WI38 (cell line): ENCODE data around the gene C12orf57.
A peak's percentile ranks its signal among the peaks of the same experiment; 100 is the strongest.

Experiments used
- H3K4me3 ChIP-seq: 2 replicates; pipeline ENCODE4 v1.5.1; 2011; ENCODE audit warnings: low read depth, mild to moderate bottlenecking, control low read depth, low read length
- CTCF ChIP-seq: IDR thresholded peaks from 2 replicates; pipeline ENCODE4 v1.5.1; 2012; ENCODE audit warnings: low read depth, mild to moderate bottlenecking, control low read depth, low read length

Gene C12orf57

DNA sequence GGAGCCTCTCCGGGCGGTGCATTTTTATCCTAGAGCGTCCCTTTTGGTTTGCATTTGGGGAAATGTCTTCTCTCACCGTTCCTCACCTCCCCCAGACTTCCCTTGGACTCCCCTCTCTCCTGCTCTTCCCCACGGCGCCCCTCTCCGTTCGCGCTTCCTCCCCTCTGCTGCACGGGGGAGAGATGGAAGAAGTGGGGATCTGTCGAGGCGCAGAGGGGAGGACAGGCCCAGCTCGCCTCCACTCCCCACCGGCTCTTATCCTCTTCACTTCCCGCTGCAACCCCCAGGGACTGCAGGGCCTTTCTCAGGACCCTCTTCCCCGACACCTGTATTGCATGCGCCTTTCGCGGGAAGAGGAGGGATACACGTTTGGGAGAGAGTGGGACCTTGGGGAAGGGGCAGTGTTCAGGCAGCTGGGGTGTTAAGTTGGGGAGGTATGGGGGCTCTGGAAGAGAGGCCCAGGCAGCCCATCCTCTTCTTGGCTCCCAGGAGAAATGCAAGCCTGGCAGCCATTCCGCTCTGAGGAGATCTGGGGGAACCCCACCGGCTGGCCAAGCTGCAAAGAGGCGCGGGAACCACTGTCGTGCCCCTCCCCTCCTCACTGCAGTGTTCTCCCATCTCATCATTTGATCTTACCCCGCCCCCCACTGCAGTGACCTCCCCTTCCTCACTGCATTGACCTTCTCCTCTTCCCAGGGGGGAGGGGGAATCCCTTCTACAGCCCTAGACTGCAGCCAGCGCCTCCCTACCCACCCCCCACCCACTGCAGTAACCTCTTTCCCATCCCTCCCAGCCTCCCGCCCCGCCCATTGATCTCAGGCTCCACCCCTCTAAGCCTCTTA, 28.7 kb upstream of the C12orf57 start:
- H3K4me3 ChIP-seq = peak overlapping the region; percentile 78
- no peak for TF ChIP-seq CTCF

DNA sequence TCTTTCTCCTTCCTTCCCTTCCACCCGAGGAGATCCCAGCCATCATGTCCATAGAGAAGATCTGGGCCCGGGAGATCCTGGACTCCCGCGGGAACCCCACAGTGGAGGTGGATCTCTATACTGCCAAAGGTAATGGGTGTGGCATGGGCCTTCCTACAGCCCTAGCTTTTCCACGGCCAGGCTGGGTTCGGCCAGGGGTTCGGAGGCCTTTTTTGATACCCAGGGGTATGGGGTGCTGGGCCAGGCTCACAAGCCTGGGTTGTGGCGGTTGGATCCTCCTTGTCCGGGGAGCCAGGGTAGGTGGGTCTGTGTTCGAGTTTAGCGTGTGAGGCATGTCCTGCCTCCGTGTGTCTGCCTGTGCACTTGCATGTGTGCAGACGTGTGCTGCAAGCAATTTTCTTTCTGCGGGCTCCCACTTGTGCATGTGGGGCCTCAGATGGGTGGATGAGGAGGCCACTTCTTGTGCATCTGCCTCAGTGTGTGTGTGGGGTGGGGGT, 28.0 kb upstream of the C12orf57 start:
- TF ChIP-seq CTCF = no peak
- peak overlapping the region; percentile 78; the same call in 1 of the 2 replicates for H3K4me3 ChIP-seq

DNA sequence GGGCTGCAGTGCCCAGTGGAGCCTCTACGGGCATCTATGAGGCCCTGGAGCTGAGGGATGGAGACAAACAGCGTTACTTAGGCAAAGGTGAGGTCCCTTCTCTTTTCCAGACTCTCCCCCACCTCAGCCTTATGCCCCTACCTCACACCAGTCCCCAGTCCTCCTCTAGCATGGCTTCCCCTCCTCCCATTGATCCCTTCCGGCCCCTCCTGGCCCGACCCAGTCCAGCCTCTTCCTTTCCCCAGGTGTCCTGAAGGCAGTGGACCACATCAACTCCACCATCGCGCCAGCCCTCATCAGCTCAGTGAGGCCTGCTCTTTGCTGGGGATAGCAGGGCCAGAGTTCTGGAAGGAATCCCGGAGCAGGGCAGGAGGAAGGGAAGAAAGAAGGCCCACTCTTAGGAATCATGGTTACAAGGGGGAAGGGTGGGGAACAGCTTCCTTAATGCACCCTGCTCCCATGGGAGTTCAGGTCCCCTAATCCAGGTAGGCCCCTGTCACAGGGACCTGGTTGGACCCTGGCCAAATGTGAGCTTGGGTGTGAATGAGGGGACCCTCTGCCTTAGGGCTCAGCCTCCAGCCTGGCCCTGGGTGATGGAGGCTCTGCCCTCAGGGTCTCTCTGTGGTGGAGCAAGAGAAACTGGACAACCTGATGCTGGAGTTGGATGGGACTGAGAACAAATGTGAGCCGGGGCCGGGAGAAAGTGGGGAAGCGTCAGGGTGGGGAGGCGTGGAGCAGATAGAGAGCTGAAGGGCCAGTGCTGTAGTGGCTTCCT, 27.2 kb upstream of the C12orf57 start:
- TF ChIP-seq CTCF = no peak
- no peak overlapping the region for H3K4me3 ChIP-seq

- TF ChIP-seq CTCF = no peak
- H3K4me3 ChIP-seq = no peak overlapping the region
Measured at GRCh38 chr12:6917491-6918231, 26.2 kb upstream of the C12orf57 start.

- TF ChIP-seq CTCF = no peak
- no peak overlapping the region for H3K4me3 ChIP-seq
Measured at GRCh38 chr12:6919588-6919987, 24.2 kb upstream of the C12orf57 start.

DNA sequence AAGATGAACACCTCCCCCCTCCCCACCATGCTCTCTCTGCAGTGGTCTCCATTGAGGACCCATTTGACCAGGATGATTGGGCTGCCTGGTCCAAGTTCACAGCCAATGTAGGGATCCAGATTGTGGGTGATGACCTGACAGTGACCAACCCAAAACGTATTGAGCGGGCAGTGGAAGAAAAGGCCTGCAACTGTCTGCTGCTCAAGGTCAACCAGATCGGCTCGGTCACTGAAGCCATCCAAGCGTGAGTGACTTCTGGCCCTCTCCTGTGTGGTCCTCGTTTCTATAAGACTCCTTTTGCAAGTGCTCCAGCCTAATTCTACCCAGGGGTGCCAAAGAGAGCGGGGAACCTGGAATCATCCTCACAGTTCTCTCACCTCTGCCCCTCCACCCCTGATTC, 22.3 kb upstream of the C12orf57 start:
- TF ChIP-seq CTCF = no peak
- no peak overlapping the region for H3K4me3 ChIP-seq
